Progenitor cell of endocrine pancreas (in vitro differentiated cells): ENCODE results near the gene CDC73. TPM values are rescaled to one million over a fixed set of nuclear protein-coding genes. Genes with fewer than 3 reads are reported as not detected.

Experiments used
- DNase-seq: peaks from one replicate; pipeline ENCODE4 v3.0.0; 2021; ENCODE audit warnings: low spot score; ENCODE audit not compliant: unreplicated experiment
- H3K27ac Mint-ChIP-seq: 2 replicates; pipeline ENCODE4 v1.8.0; 2021; ENCODE audit warnings: mild to moderate bottlenecking, moderate library complexity, mixed read lengths
- H3K27me3 Mint-ChIP-seq: 2 replicates; pipeline ENCODE4 v1.8.0; 2021; ENCODE audit warnings: mixed read lengths
- H3K36me3 Mint-ChIP-seq: 2 replicates; pipeline ENCODE4 v1.8.0; 2022; ENCODE audit warnings: mixed read lengths; ENCODE audit not compliant: insufficient read depth
- H3K4me1 Mint-ChIP-seq: 2 replicates; pipeline ENCODE4 v1.8.0; 2021; ENCODE audit warnings: low read depth, mixed read lengths
- H3K4me3 Mint-ChIP-seq: 2 replicates; pipeline ENCODE4 v1.8.0; 2021; ENCODE audit warnings: low read depth, mild to moderate bottlenecking, moderate library complexity, mixed read lengths
- H3K9me3 Mint-ChIP-seq: 2 replicates; pipeline ENCODE4 v1.8.0; 2021; ENCODE audit warnings: low read depth, mixed read lengths
- CTCF ChIP-seq: fragments of 200-600 bp; sonication (generic); IDR thresholded peaks from one replicate; pipeline ENCODE4 v1.5.0; 2021; ENCODE audit warnings: antibody characterized with exemption, mild to moderate bottlenecking; ENCODE audit not compliant: unreplicated experiment
- long read RNA-seq: library from polyadenylated mRNA; unstranded; transcript quantifications from one replicate; pipeline ENCODE4 v2.0.0, GENCODE V29; 2020
- total RNA-seq: library from RNA; stranded (reverse); gene quantifications from 2 replicates; pipeline ENCODE4 v1.2.1, GENCODE V29; 2021

The CDC73 gene
- 62.7 and 64.0 TPM in 2 replicates for total RNA-seq
- long read RNA-seq, full-length matches to known transcripts, result 15 of 35 reads
- long read RNA-seq, partial matches to known transcripts, result 11 of 35 reads
- long read RNA-seq, other reads (novel, unspliced or antisense), result 9 of 35 reads

GRCh38 chr1:193121616-193122593 is at the start of gene CDC73:
CDC73 (plus strand) TSS chr1:193122031; CDS start chr1:193122201, 170 bp downstream.
- Mint-ChIP-seq H3K9me3 (no peaks in the 10 kb centered on the region), H3K4me3 (peak within 1 kb of the TSS; percentile 93), H3K4me1 (peaks cover 34% of the 10 kb centered on the region), H3K27me3 (peaks cover 6% of the 10 kb centered on the region), H3K36me3 (peaks cover 7% of the 10 kb centered on the region), H3K27ac (peak within 1 kb of the TSS; percentile 95)
- peak; percentile 99 for DNase-seq
- peak; percentile 97 for TF ChIP-seq CTCF

GRCh38 chr1:193077991-193078390 is 43.8 kb upstream of the CDC73 start:
- H3K36me3 Mint-ChIP-seq, result peaks cover 38% of the 10 kb centered on the region
- TF ChIP-seq CTCF, result no peak

GRCh38 chr1:193079187-193079586 is 42.6 kb upstream of the CDC73 start:
- no peak overlapping the region for H3K27ac Mint-ChIP-seq
- H3K4me1 Mint-ChIP-seq, result no peaks in the 10 kb centered on the region

More at GRCh38 chr1:193077991-193078390, 43.8 kb upstream of the CDC73 start:
- no peak overlapping the region for H3K4me3 Mint-ChIP-seq
- H3K27me3 Mint-ChIP-seq, result no peaks in the 10 kb centered on the region
- DNase-seq, result no peak
- H3K27ac Mint-ChIP-seq, result no peak overlapping the region
- no peaks in the 10 kb centered on the region for H3K4me1 Mint-ChIP-seq
- H3K9me3 Mint-ChIP-seq, result peaks cover 17% of the 10 kb centered on the region

GRCh38 chr1:193083365-193084088 is 38.3 kb upstream of the CDC73 start:
- no peak for TF ChIP-seq CTCF
- DNase-seq, result no peak
- Mint-ChIP-seq H3K4me1 (no peaks in the 10 kb centered on the region), H3K36me3 (peaks cover 26% of the 10 kb centered on the region), H3K9me3 (peaks cover 7% of the 10 kb centered on the region), H3K27me3 (no peaks in the 10 kb centered on the region), H3K27ac (no peak overlapping the region), H3K4me3 (no peak overlapping the region)

More at GRCh38 chr1:193079187-193079586, 42.6 kb upstream of the CDC73 start:
- peaks cover 17% of the 10 kb centered on the region for H3K9me3 Mint-ChIP-seq
- H3K36me3 Mint-ChIP-seq, result peaks cover 38% of the 10 kb centered on the region
- no peak for DNase-seq
- TF ChIP-seq CTCF, result no peak
- no peaks in the 10 kb centered on the region for H3K27me3 Mint-ChIP-seq
- H3K4me3 Mint-ChIP-seq, result no peak overlapping the region

- Mint-ChIP-seq H3K4me1 (no peaks in the 10 kb centered on the region), H3K36me3 (peaks cover 15% of the 10 kb centered on the region), H3K4me3 (no peak overlapping the region), H3K27ac (no peak overlapping the region), H3K27me3 (no peaks in the 10 kb centered on the region), H3K9me3 (no peaks in the 10 kb centered on the region)
- TF ChIP-seq CTCF, result no peak
- DNase-seq, result no peak
These were observed 36.6 kb upstream of the CDC73 start for GRCh38 chr1:193085263-193085662.
